Chondrocyte (in vitro differentiated cells): Measurements from ENCODE around the gene KRI1. TPM values are rescaled to one million over a fixed set of nuclear protein-coding genes. Genes with fewer than 3 reads are reported as not detected.

Experiments used
- DNase-seq: peaks from one replicate; pipeline ENCODE4 v3.0.0; 2021; ENCODE audit warnings: mixed read lengths, low spot score
- H3K27ac Mint-ChIP-seq: one replicate; pipeline ENCODE4 v1.8.0; 2021; ENCODE audit warnings: mild to moderate bottlenecking, moderate library complexity, mixed read lengths; ENCODE audit not compliant: unreplicated experiment
- H3K27me3 Mint-ChIP-seq: 2 replicates; pipeline ENCODE4 v1.8.0; 2021; ENCODE audit warnings: low read depth, mixed read lengths
- H3K36me3 Mint-ChIP-seq: 2 replicates; pipeline ENCODE4 v1.8.0; 2021; ENCODE audit warnings: low read depth, mixed read lengths
- H3K4me1 Mint-ChIP-seq: 2 replicates; pipeline ENCODE4 v1.8.0; 2021; ENCODE audit warnings: low read depth, mild to moderate bottlenecking, mixed read lengths
- H3K4me3 Mint-ChIP-seq: one replicate; pipeline ENCODE4 v1.8.0; 2021; ENCODE audit warnings: mild to moderate bottlenecking, moderate library complexity, mixed read lengths; ENCODE audit not compliant: unreplicated experiment
- H3K9me3 Mint-ChIP-seq: 2 replicates; pipeline ENCODE4 v1.8.0; 2021; ENCODE audit warnings: low read depth, mixed read lengths
- CTCF ChIP-seq: fragments of 200-600 bp; sonication (generic); IDR thresholded peaks from 2 replicates; pipeline ENCODE4 v1.5.0; 2021; ENCODE audit warnings: antibody characterized with exemption, mild to moderate bottlenecking, moderate library complexity
- total RNA-seq: library from RNA; stranded (reverse); gene quantifications from 3 replicates; pipeline ENCODE4 v1.2.1, GENCODE V29; 2021

KRI1 gene
- total RNA-seq, 1 donor from 2014 or later: 14.2 TPM

GRCh38 chr19:10583036-10583776, 17.4 kb upstream of the KRI1 start:
- Mint-ChIP-seq H3K4me3 (no peak overlapping the region), H3K27ac (no peak overlapping the region), H3K4me1 (peaks cover 3% of the 10 kb centered on the region), H3K9me3 (no peaks in the 10 kb centered on the region), H3K36me3 (peaks cover 6% of the 10 kb centered on the region), H3K27me3 (peaks cover 15% of the 10 kb centered on the region)
- no peak for TF ChIP-seq CTCF
- DNase-seq: no peak

DNA sequence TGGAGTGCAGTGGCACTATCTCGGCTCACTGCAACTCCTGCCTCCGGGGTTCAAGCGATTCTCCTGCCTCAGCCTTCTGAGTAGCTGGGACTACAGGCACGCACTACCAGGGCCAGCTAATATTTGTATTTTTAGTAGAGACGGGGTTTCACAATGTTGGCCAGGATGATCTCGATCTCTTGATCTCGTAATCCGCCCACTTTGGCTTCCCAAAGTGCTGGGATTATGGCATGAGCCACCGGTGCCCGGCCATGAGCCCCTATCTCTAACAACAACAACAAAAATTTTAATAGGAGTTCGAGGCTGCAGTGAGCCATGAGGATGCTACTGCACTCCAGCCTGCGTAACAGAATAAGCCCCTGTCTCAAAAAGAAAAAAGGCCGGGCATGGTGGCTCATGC, 16.3 kb upstream of the KRI1 start:
- Mint-ChIP-seq H3K4me3 (no peak overlapping the region), H3K27ac (no peak overlapping the region), H3K36me3 (no peaks in the 10 kb centered on the region), H3K4me1 (peaks cover 5% of the 10 kb centered on the region), H3K9me3 (no peaks in the 10 kb centered on the region), H3K27me3 (peaks cover 7% of the 10 kb centered on the region)
- DNase-seq: no peak
- TF ChIP-seq CTCF: no peak

DNA sequence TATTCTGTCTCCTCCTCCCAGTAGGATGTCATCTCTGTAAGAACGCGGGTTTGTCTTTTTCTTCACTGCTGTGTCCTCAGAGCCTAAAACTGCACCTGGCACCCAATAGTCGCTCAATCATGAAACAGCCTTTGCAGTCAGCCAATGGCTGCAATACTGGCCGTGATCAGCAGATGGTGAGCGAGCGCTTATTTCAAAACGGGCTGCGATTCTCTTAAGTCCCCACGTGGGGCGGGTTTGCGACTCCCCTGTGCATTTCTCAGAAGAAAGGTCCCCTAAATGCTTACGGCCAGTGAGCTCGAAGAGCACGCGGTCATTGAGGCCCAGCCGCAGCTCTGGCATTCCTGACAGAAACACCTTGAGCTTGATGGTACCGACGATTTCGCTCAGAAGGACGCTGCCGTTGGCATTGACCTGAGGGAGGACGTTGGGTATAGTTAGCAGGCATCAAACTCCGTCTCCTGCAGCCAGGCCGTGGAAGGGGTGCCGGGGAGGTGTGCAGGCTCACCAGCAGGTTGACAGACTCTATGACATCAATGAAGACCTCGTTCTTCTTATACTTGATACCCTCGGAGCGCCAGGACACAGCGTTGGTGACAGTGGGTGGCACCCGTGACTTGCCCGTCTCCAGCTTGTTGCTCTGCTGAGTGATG, 15.3 kb upstream of the KRI1 start:
- Mint-ChIP-seq H3K27me3 (no peaks in the 10 kb centered on the region), H3K27ac (no peak overlapping the region), H3K4me1 (peaks cover 7% of the 10 kb centered on the region), H3K36me3 (no peaks in the 10 kb centered on the region), H3K4me3 (peak overlapping the region; percentile 29), H3K9me3 (no peaks in the 10 kb centered on the region)
- peak; percentile 99 for TF ChIP-seq CTCF
- no peak for DNase-seq

GRCh38 chr19:10577951-10578350, 12.1 kb upstream of the KRI1 start:
- peaks cover 7% of the 10 kb centered on the region for H3K4me1 Mint-ChIP-seq
- H3K27me3 Mint-ChIP-seq: no peaks in the 10 kb centered on the region
- TF ChIP-seq CTCF: no peak
- no peak overlapping the region for H3K4me3 Mint-ChIP-seq
- H3K27ac Mint-ChIP-seq: no peak overlapping the region
- H3K9me3 Mint-ChIP-seq: no peaks in the 10 kb centered on the region
- DNase-seq: no peak
- no peaks in the 10 kb centered on the region for H3K36me3 Mint-ChIP-seq

- H3K27ac Mint-ChIP-seq: no peak overlapping the region
- H3K27me3 Mint-ChIP-seq: no peaks in the 10 kb centered on the region
- peaks cover 7% of the 10 kb centered on the region for H3K4me1 Mint-ChIP-seq
- TF ChIP-seq CTCF: no peak
- H3K36me3 Mint-ChIP-seq: no peaks in the 10 kb centered on the region
- no peak for DNase-seq
- no peaks in the 10 kb centered on the region for H3K9me3 Mint-ChIP-seq
- no peak overlapping the region for H3K4me3 Mint-ChIP-seq
Observed at GRCh38 chr19:10575011-10575716, 9.4 kb upstream of the KRI1 start.
